ENCODE results near the gene KCNK13.

Gene KCNK13

GRCh38 chr14:90132821-90133570 lies 71.2 kb downstream of the KCNK13 start:
- Mint-ChIP-seq H3K4me1 (ENCODE audit: low read depth) (no peaks in the 10 kb centered on the region), H3K27ac (no peak overlapping the region), H3K9me3 (no peaks in the 10 kb centered on the region), H3K4me3 (no peak overlapping the region), H3K36me3 (ENCODE audit: low read depth) (no peaks in the 10 kb centered on the region), H3K27me3 (ENCODE audit: low read depth) (peaks cover 8% of the 10 kb centered on the region)
- no peak for DNase-seq (ENCODE audit: low spot score)

DNA sequence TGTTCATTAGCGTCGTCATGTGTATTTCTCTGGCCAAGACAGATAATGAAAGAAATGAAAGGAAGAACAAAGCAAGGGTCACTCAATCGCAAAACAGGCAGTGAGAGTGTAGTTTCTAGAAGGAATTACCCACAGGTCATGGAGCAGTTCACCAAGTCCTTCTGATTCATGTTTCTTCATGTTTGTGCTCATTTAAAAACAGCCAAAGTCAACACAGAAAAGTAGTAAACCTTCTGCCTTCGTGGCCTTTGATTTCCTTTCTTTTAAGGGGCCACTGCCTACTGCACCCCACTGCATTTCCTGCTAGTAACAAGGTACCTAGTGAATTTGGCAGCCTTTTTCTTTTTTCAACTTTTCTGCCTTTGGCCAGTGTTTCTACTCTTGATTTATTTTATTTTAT lies 75.1 kb downstream of the KCNK13 start:
- no peaks in the 10 kb centered on the region for H3K9me3 Mint-ChIP-seq
- H3K4me1 Mint-ChIP-seq (ENCODE audit: low read depth): no peaks in the 10 kb centered on the region
- peaks cover 8% of the 10 kb centered on the region for H3K27me3 Mint-ChIP-seq (ENCODE audit: low read depth)
- H3K27ac Mint-ChIP-seq: no peak overlapping the region
- no peak overlapping the region for H3K4me3 Mint-ChIP-seq
- H3K36me3 Mint-ChIP-seq (ENCODE audit: low read depth): no peaks in the 10 kb centered on the region
- no peak for DNase-seq (ENCODE audit: low spot score)

DNA sequence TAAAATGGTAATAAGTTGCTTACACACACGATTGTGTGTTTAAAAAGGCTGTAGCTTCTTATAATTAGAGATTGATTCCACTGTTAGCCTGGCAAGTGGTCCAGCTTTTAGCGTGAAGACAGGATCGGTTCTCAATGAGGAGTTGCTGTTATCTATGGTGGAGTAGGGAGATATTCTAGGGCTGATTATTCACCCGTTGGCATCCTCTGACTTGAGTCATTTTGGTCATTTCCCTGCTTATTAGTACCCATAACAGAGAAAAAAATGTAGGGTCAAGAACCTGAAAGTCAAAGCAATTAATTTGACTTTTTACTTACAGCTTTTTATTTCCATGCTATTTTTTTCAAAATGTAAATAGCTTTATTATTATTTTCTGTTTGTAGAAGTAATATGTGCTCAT lies 76.0 kb downstream of the KCNK13 start:
- no peaks in the 10 kb centered on the region for H3K9me3 Mint-ChIP-seq
- H3K27me3 Mint-ChIP-seq (ENCODE audit: low read depth): peaks cover 4% of the 10 kb centered on the region
- H3K4me1 Mint-ChIP-seq (ENCODE audit: low read depth): no peaks in the 10 kb centered on the region
- no peaks in the 10 kb centered on the region for H3K36me3 Mint-ChIP-seq (ENCODE audit: low read depth)
- no peak overlapping the region for H3K4me3 Mint-ChIP-seq
- no peak overlapping the region for H3K27ac Mint-ChIP-seq
- DNase-seq (ENCODE audit: low spot score): no peak

- no peak overlapping the region for H3K27ac Mint-ChIP-seq
- H3K4me3 Mint-ChIP-seq: no peak overlapping the region
- H3K36me3 Mint-ChIP-seq (ENCODE audit: low read depth): no peaks in the 10 kb centered on the region
- DNase-seq (ENCODE audit: low spot score): no peak
- no peaks in the 10 kb centered on the region for H3K4me1 Mint-ChIP-seq (ENCODE audit: low read depth)
- H3K9me3 Mint-ChIP-seq: no peaks in the 10 kb centered on the region
- peaks cover 9% of the 10 kb centered on the region for H3K27me3 Mint-ChIP-seq (ENCODE audit: low read depth)
These were observed 77.4 kb downstream of the KCNK13 start for GRCh38 chr14:90139199-90139598.

- Mint-ChIP-seq H3K27me3 (ENCODE audit: low read depth) (peaks cover 12% of the 10 kb centered on the region), H3K4me1 (ENCODE audit: low read depth) (no peaks in the 10 kb centered on the region), H3K9me3 (no peaks in the 10 kb centered on the region), H3K36me3 (ENCODE audit: low read depth) (no peaks in the 10 kb centered on the region), H3K4me3 (no peak overlapping the region), H3K27ac (no peak overlapping the region)
- no peak for DNase-seq (ENCODE audit: low spot score)
These were observed 78.6 kb downstream of the KCNK13 start for GRCh38 chr14:90140298-90140955.

GRCh38 chr14:90140956-90141316 lies 79.1 kb downstream of the KCNK13 start:
- Mint-ChIP-seq H3K36me3 (ENCODE audit: low read depth) (no peaks in the 10 kb centered on the region), H3K27ac (no peak overlapping the region), H3K4me1 (ENCODE audit: low read depth) (no peaks in the 10 kb centered on the region), H3K9me3 (no peaks in the 10 kb centered on the region), H3K4me3 (no peak overlapping the region), H3K27me3 (ENCODE audit: low read depth) (peaks cover 12% of the 10 kb centered on the region)
- DNase-seq (ENCODE audit: low spot score): no peak

DNA sequence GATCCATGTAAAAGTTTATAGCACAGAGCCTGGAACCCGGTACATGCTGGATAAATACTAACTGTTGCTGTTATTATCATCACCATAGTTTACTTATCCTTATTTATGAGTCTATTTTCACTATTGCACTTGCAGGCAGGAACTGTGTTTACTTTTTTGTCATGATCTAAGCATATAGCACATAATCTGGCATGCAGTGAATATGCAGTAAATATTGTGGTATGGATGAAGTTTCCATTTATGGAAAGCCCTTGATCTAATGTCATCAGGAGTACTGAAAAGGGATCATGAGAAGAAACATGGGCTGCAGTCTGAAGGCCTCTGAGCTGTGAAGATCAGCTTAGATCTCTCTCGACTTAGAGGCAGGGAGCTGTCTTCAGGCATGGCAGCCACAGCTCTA lies 91.6 kb downstream of the KCNK13 start:
- Mint-ChIP-seq H3K9me3 (peaks cover 6% of the 10 kb centered on the region), H3K4me3 (no peak overlapping the region), H3K27ac (no peak overlapping the region), H3K27me3 (ENCODE audit: low read depth) (peaks cover 3% of the 10 kb centered on the region), H3K4me1 (ENCODE audit: low read depth) (no peaks in the 10 kb centered on the region), H3K36me3 (ENCODE audit: low read depth) (no peaks in the 10 kb centered on the region)
- DNase-seq (ENCODE audit: low spot score): no peak

DNA sequence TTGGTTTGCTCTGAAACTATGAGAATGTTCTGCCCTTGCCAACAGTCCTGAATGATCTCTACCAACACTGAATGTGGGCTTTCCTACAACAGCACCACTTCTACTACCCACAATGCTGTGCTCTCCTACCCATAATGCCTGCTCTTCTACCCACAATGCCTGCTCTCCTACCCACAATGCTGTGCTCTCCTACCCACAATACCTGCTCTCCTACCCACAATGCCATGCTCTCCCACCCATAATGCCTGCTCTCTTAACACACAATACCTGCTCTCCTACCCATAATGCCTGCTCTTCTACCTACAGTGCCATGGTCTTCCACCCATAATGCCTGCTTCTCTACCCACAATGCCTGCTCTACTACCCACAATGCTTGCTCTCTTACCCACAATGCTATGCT lies 92.3 kb downstream of the KCNK13 start:
- H3K9me3 Mint-ChIP-seq: peaks cover 6% of the 10 kb centered on the region

DNA sequence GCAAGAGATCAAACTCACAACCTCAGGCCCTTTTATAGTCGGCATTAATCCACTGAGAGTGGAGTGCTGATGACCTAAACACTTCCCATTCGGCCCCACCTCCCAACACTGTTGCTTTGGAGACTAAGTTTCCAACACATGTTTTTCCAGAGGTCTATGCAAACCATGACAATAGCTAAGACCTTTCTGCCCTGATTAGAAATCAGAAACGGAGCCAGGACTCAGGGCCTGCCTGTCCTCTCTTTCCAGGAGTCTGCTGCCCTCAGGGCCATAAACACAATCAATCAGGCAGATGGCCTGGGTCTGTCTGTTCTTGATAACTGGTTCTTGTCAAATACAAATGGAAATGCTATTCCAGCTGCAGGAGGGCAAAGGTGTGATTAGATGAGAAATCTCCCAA lies 97.4 kb downstream of the KCNK13 start:
- no peak for DNase-seq (ENCODE audit: low spot score)
- no peak overlapping the region for H3K27ac Mint-ChIP-seq

More for the DNA sequence above, 92.3 kb downstream of the KCNK13 start:
- Mint-ChIP-seq H3K4me3 (no peak overlapping the region), H3K36me3 (ENCODE audit: low read depth) (no peaks in the 10 kb centered on the region), H3K4me1 (ENCODE audit: low read depth) (no peaks in the 10 kb centered on the region), H3K27ac (no peak overlapping the region), H3K27me3 (ENCODE audit: low read depth) (peaks cover 3% of the 10 kb centered on the region)
- DNase-seq (ENCODE audit: low spot score): no peak

DNA sequence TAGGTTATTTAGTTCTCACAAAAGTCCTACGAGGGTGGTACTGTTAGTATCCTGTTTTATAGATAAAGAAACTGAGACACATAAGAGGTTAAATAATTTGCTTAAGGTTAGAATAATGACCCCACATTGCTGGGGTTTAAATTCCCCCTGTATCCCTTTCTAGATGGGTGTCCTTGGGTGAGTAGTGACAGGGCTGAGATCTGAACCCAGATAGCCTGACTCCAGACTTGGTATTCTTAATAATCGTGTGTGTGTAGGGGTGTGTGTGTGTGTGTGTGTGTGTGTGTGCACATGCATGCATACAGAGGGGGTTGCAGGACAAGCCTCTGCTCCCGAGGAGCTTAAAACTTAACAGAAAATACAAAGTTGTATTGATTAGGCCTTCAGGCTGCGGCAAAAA lies 97.9 kb downstream of the KCNK13 start:
- Mint-ChIP-seq H3K9me3 (no peaks in the 10 kb centered on the region), H3K36me3 (ENCODE audit: low read depth) (no peaks in the 10 kb centered on the region), H3K27ac (no peak overlapping the region), H3K4me1 (ENCODE audit: low read depth) (no peaks in the 10 kb centered on the region), H3K27me3 (ENCODE audit: low read depth) (peaks cover 19% of the 10 kb centered on the region), H3K4me3 (no peak overlapping the region)
- DNase-seq (ENCODE audit: low spot score): no peak

More for the DNA sequence above, 97.4 kb downstream of the KCNK13 start:
- H3K4me1 Mint-ChIP-seq (ENCODE audit: low read depth): no peaks in the 10 kb centered on the region
- peaks cover 19% of the 10 kb centered on the region for H3K27me3 Mint-ChIP-seq (ENCODE audit: low read depth)
- H3K36me3 Mint-ChIP-seq (ENCODE audit: low read depth): no peaks in the 10 kb centered on the region
- H3K4me3 Mint-ChIP-seq: no peak overlapping the region
- peaks cover 4% of the 10 kb centered on the region for H3K9me3 Mint-ChIP-seq

DNA sequence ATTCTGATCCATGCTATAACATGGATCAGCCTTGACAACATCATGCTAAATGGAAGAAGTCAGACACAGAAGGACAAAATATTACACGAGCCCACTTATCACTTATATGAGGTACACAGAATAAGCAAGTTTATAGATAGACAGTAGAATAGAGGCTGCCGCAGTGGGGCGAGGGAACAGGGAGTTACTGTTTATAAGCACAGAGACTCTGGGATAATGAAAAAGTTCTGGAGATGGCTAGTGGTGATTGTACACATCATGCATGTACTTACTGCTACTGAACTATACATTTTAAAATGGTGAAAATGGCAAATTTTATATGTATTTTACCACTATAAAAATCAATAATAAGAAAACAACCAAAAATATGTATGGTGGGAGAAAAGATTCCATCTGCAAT lies 99.3 kb downstream of the KCNK13 start:
- H3K4me1 Mint-ChIP-seq (ENCODE audit: low read depth): no peaks in the 10 kb centered on the region
- no peaks in the 10 kb centered on the region for H3K9me3 Mint-ChIP-seq
- peaks cover 16% of the 10 kb centered on the region for H3K27me3 Mint-ChIP-seq (ENCODE audit: low read depth)
- DNase-seq (ENCODE audit: low spot score): no peak
- H3K27ac Mint-ChIP-seq: no peak overlapping the region
- H3K4me3 Mint-ChIP-seq: no peak overlapping the region
- H3K36me3 Mint-ChIP-seq (ENCODE audit: low read depth): no peaks in the 10 kb centered on the region

GRCh38 chr14:90168425-90169105 lies 106.8 kb downstream of the KCNK13 start:
- Mint-ChIP-seq H3K36me3 (ENCODE audit: low read depth) (no peaks in the 10 kb centered on the region), H3K4me1 (ENCODE audit: low read depth) (no peaks in the 10 kb centered on the region), H3K27me3 (ENCODE audit: low read depth) (peaks cover 3% of the 10 kb centered on the region), H3K9me3 (no peaks in the 10 kb centered on the region), H3K4me3 (no peak overlapping the region), H3K27ac (no peak overlapping the region)
- DNase-seq (ENCODE audit: low spot score): no peak

- Mint-ChIP-seq H3K27ac (no peak overlapping the region), H3K4me1 (ENCODE audit: low read depth) (no peaks in the 10 kb centered on the region), H3K4me3 (no peak overlapping the region), H3K9me3 (no peaks in the 10 kb centered on the region), H3K36me3 (ENCODE audit: low read depth) (no peaks in the 10 kb centered on the region), H3K27me3 (ENCODE audit: low read depth) (peaks cover 3% of the 10 kb centered on the region)
- DNase-seq (ENCODE audit: low spot score): no peak
These were observed 113.8 kb downstream of the KCNK13 start for GRCh38 chr14:90175631-90176030.

DNA sequence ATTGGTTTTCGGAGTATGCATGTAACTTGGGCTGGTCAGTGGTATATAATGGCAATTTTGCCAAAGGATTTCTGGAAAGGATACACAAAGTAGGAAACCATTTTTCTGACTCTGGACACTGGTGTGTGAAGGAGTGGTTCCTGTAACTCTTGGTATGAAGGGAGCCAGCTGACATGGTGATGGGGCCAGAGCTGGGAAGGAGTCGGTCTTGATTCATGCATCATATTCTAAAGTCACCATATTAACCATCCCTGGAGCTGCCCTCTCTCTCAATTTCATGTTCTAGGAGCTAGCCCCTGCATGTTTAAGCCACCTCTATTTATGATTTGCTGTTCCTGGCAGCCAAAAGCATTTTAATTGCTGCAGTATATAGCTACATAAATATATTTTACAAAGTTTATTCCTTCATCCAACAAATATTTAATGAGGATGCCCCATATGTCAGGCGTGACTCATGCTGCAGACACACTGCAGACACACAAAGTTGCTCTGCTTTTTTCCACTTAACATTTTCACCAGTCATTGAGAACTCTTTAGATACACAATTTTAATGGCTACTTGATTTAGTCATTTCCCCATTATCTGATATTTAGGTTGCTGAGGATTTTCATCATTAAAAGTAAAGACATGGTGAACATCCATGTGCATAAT lies 115.9 kb downstream of the KCNK13 start:
- no peak overlapping the region for H3K4me3 Mint-ChIP-seq
- H3K27ac Mint-ChIP-seq: no peak overlapping the region
- H3K27me3 Mint-ChIP-seq (ENCODE audit: low read depth): no peaks in the 10 kb centered on the region
- no peak for DNase-seq (ENCODE audit: low spot score)
- no peaks in the 10 kb centered on the region for H3K4me1 Mint-ChIP-seq (ENCODE audit: low read depth)
- H3K36me3 Mint-ChIP-seq (ENCODE audit: low read depth): no peaks in the 10 kb centered on the region
- H3K9me3 Mint-ChIP-seq: no peaks in the 10 kb centered on the region

Measured in T-helper 2 cell treated with Interferon-gamma antibody and Interleukin-4, amounts not matched to agents 5 μg/mL and 100 μg/mL, for 36 hours (primary cell).